ENCODE measurements around the gene SLC10A7. TPM values are rescaled to one million over a fixed set of nuclear protein-coding genes. Genes with fewer than 3 reads are reported as not detected.

Gene SLC10A7
- total and polyA plus RNA-seq, 10 of the 15 experiments (the other 5 are each of a cell fraction or from before 2014, with no cell fraction given): 4.6 to 23.7 (median 15.6) TPM

DNA sequence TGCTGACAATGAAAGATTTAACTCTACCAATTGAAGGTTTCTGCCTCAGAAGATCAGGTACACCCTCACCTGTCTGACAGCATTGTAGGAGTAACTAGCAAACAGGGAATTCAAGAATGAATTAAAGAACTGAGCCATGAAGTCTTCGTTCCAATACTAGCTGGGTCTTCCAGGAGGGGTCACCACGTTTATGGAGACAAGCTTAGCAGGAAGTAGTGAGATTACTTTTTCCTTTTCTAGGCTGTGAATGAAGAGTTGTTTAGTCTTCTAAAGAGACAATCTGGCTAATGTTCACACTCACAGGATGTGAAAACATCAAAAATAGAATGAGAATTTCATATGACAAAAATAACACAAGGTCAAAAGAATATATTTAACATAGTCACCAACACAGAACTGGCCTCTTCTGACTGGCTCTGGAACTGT is 252.5 kb downstream of the SLC10A7 start (continued):
- TF ChIP-seq SKIL (IDR thresholded peaks at IDR 0.05; ENCODE audit: low read depth, poor library complexity, severe bottlenecking): peak; percentile 85
- TF ChIP-seq ZNF384 (IDR thresholded peaks at IDR 0.05; ENCODE audit: borderline replicate concordance, low read depth, low read length): no peak
- no peak for TF ChIP-seq BCL11A (IDR thresholded peaks at IDR 0.05; ENCODE audit: low read depth, low read length)
- no peak; a peak in 1 of 4 replicates for TF ChIP-seq EP300 (IDR thresholded peaks at IDR 0.05; ENCODE audit: borderline replicate concordance in 1 of 2, control insufficient read depth in 1 of 2, low read depth in 2 of 2, low read length in 2 of 2)
- TF ChIP-seq, protein P1, sequence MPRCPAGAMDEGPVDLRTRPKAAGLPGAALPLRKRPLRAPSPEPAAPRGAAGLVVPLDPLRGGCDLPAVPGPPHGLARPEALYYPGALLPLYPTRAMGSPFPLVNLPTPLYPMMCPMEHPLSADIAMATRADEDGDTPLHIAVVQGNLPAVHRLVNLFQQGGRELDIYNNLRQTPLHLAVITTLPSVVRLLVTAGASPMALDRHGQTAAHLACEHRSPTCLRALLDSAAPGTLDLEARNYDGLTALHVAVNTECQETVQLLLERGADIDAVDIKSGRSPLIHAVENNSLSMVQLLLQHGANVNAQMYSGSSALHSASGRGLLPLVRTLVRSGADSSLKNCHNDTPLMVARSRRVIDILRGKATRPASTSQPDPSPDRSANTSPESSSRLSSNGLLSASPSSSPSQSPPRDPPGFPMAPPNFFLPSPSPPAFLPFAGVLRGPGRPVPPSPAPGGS (IDR thresholded peaks at IDR 0.05; ENCODE audit: borderline replicate concordance, insufficient read depth, low read depth, low read length, poor library complexity, severe bottlenecking): no peak
- TF ChIP-seq ZBTB4 (CRISPR knock-in tag; IDR thresholded peaks at IDR 0.05): no peak
- no peak for TF ChIP-seq STAT1 (conservative IDR thresholded peaks at IDR 0.05)
- no peak for TF ChIP-seq HSF1 (IDR thresholded peaks at IDR 0.05; ENCODE audit: low read depth, low read length)
- TF ChIP-seq TCF12 (IDR thresholded peaks at IDR 0.05; ENCODE audit: low read depth, low read length): no peak
- peak; percentile 64; the same call in 1 of the 2 replicates for TF ChIP-seq PML (IDR thresholded peaks at IDR 0.05; ENCODE audit: low read length)
- TF ChIP-seq KDM1A (IDR thresholded peaks at IDR 0.05; ENCODE audit: borderline replicate concordance): no peak
- TF ChIP-seq LARP7 (IDR thresholded peaks at IDR 0.05): no peak
- TF ChIP-seq CBFB (IDR thresholded peaks at IDR 0.05; ENCODE audit: low read depth): no peak
- TF ChIP-seq RUNX3 (IDR thresholded peaks at IDR 0.05; ENCODE audit: low read length): peak; percentile 68; the same call in 1 of the 2 replicates
- peak; percentile 68 for TF ChIP-seq MTA2 (IDR thresholded peaks at IDR 0.05; ENCODE audit: low read depth)
- TF ChIP-seq, protein P2, sequence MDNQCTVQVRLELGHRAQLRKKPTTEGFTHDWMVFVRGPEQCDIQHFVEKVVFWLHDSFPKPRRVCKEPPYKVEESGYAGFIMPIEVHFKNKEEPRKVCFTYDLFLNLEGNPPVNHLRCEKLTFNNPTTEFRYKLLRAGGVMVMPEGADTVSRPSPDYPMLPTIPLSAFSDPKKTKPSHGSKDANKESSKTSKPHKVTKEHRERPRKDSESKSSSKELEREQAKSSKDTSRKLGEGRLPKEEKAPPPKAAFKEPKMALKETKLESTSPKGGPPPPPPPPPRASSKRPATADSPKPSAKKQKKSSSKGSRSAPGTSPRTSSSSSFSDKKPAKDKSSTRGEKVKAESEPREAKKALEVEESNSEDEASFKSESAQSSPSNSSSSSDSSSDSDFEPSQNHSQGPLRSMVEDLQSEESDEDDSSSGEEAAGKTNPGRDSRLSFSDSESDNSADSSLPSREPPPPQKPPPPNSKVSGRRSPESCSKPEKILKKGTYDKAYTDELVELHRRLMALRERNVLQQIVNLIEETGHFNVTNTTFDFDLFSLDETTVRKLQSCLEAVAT (IDR thresholded peaks at IDR 0.05): peak; percentile 35; the same call in 1 of the 2 replicates
- TF ChIP-seq RAD21 (IDR thresholded peaks at IDR 0.05; ENCODE audit: insufficient read depth, low read depth, low read length): peak; percentile 13
- no peak for TF ChIP-seq CREB1 (IDR thresholded peaks at IDR 0.05; ENCODE audit: low read depth)
- no peak for TF ChIP-seq TARDBP (IDR thresholded peaks at IDR 0.05; ENCODE audit: borderline replicate concordance)
- TF ChIP-seq MEF2A (IDR thresholded peaks at IDR 0.05; ENCODE audit: insufficient read depth, low read depth, low read length): peak; percentile 99
- no peak for TF ChIP-seq SMAD1 (IDR thresholded peaks at IDR 0.05; ENCODE audit: low read depth, partially characterized antibody)
